HCT116 (cell line): ENCODE measurements around the gene CBLB. TPM values are rescaled to one million over a fixed set of nuclear protein-coding genes. Genes with fewer than 3 reads are reported as not detected.

ENCODE experiments used
- CEBPB ChIP-seq: IDR thresholded peaks from 2 replicates; pipeline ENCODE4 v1.6.1; 2012; ENCODE audit warnings: low read depth
- CTCF ChIP-seq, 3 experiments: fragments of 200-600 bp in 1 of 3; sonication (generic) in 1 of 3; IDR thresholded peaks in 2 of 3; conservative IDR thresholded peaks in 1 of 3; 2 replicates each; pipeline ENCODE4 v1.5.1; 2012 to 2017; ENCODE audit warnings: low read depth in 2 of 3, low read length in 2 of 3, antibody characterized with exemption in 1 of 3, borderline replicate concordance in 1 of 3, control low read depth in 1 of 3, mild to moderate bottlenecking in 1 of 3, mixed read lengths in 1 of 3, mixed run types in 1 of 3, moderate library complexity in 1 of 3; ENCODE audit not compliant: insufficient read depth in 1 of 3
- EZH2 ChIP-seq: fragments of 200-600 bp; sonication (generic); IDR thresholded peaks from 2 replicates; pipeline ENCODE4 v1.6.1; 2017; ENCODE audit warnings: antibody characterized with exemption, mixed run types
- FOSL1 ChIP-seq: IDR thresholded peaks from 2 replicates; pipeline ENCODE4 v1.6.1; 2012; ENCODE audit warnings: low read depth
- SIN3A ChIP-seq: IDR thresholded peaks from 2 replicates; pipeline ENCODE4 v1.6.1; 2012; ENCODE audit warnings: low read depth
- SP1 ChIP-seq: IDR thresholded peaks from 2 replicates; pipeline ENCODE4 v1.6.1; 2012; ENCODE audit warnings: low read depth
- ZFX ChIP-seq: fragments of 450-650 bp; IDR thresholded peaks from 2 replicates; pipeline ENCODE4 v1.6.1; 2017
- total RNA-seq: library from RNA; stranded (reverse); gene quantifications from one replicate; pipeline ENCODE4 v1.2.1, GENCODE V29; 2021; ENCODE audit not compliant: unreplicated experiment
- TF ChIP-seq, protein P1 (sequence below): IDR thresholded peaks from 2 replicates; pipeline ENCODE4 v1.6.1; 2012
- TF ChIP-seq, protein P2 (sequence below): IDR thresholded peaks from 2 replicates; pipeline ENCODE4 v1.6.1; 2011; ENCODE audit warnings: mild to moderate bottlenecking, low read length, moderate library complexity; ENCODE audit not compliant: insufficient replicate concordance; ENCODE audit errors: extremely low read depth

The CBLB gene
- total RNA-seq, 1 experiment from 2014 or later = 10.4 TPM

- TF ChIP-seq CTCF (IDR thresholded peaks at IDR 0.05 in 2 of 3, conservative IDR thresholded peaks at IDR 0.05 in 1 of 3; ENCODE audit: borderline replicate concordance in 1 of 3, insufficient read depth in 1 of 3, low read depth in 2 of 3, low read length in 2 of 3) (no peak), EZH2 (no peak), ZFX (no peak), SP1 (no peak), SIN3A (no peak), CEBPB (no peak), FOSL1 (no peak)
- TF ChIP-seq, protein P1, sequence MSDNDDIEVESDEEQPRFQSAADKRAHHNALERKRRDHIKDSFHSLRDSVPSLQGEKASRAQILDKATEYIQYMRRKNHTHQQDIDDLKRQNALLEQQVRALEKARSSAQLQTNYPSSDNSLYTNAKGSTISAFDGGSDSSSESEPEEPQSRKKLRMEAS = no peak
- TF ChIP-seq, protein P2, sequence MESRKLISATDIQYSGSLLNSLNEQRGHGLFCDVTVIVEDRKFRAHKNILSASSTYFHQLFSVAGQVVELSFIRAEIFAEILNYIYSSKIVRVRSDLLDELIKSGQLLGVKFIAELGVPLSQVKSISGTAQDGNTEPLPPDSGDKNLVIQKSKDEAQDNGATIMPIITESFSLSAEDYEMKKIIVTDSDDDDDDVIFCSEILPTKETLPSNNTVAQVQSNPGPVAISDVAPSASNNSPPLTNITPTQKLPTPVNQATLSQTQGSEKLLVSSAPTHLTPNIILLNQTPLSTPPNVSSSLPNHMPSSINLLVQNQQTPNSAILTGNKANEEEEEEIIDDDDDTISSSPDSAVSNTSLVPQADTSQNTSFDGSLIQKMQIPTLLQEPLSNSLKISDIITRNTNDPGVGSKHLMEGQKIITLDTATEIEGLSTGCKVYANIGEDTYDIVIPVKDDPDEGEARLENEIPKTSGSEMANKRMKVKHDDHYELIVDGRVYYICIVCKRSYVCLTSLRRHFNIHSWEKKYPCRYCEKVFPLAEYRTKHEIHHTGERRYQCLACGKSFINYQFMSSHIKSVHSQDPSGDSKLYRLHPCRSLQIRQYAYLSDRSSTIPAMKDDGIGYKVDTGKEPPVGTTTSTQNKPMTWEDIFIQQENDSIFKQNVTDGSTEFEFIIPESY = no peak
Observed at GRCh38 chr3:105606016-105606415, 262.8 kb downstream of the CBLB start (continued).
